ENCODE data around the gene SVBP. TPM values are rescaled to one million over a fixed set of nuclear protein-coding genes. Genes with fewer than 3 reads are reported as not detected.

The SVBP gene
- total RNA-seq, 1 donor from 2014 or later, result 14.3 TPM

DNA sequence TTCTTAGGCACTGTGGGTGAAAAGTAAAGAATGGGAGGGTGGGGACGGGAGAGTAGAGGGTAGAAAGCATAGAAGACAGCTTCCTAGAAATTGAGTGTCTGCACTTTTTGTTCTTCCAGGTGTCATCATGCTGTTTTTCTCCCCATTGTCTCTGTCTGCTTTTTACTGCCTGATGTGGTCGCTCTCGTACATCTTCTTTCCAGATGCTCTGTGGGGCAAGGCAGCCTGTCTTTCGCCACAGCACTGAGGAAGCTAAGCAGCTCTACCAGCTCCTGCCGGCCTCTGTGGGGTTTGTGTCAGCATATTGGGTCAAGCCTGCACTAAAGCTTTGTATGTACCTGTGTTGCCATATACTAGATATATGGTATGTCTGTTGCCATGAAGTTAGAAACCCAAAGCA is 19.2 kb downstream of the SVBP start:
- ATAC-seq, result no peak

DNA sequence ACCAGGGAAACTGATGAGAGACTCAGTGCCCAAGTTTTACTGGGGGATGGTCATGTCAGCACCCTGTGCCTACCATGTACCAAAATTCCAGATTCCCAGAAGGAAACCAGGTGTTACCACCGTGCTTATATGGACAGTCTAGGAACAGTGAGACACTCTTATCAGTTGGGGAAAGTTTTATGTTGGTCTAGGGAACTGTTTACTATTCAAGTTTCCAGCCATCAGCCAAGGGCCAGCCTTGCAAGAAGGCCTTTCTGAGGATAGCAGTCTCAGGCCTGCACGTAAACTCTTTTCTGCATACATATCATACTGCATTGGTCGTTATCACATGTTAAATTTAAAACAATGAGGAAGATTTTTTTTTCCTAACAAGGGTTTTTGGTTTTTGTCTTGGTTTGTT is 19.8 kb downstream of the SVBP start:
- no peak for ATAC-seq

DNA sequence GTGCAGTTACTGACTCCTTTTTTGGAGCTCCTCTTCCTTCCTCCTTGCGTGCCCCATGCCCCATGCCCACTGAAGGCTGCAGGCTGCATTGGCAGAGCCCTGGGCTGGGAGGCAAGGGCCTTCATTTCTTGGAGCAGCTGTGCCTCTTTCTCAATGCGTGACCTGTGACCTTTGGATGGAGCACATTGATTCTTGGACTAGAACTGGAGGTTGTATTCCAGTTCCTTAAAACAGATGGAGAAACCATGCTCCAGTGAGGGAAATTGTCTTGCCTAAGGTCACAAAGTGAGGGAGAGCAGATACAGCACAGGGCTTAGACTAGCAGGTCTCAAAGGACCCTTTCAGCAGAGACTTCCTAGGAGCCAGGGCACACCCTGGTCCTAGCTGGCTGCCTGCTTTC is 23.4 kb downstream of the SVBP start:
- no peak for ATAC-seq

DNA sequence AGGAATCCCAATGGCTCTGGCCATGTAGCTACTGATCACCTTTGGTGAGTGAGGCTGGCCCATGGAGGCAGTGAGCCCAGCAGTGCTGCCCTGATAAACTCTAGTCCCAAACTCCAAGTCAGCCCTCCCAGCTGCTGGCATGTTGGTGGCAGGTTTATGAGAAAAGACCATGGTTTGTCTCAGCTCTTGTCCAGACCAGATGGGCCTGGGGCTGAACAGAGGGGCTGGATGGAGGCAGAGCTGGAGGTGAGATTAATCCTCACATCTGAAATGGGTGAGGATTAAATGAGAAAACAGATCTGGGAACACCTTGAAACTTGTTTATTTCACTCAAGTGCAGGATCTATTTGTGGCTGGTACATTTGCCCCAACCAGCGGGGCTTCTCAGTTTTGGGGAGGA is 29.2 kb downstream of the SVBP start:
- no peak for ATAC-seq

DNA sequence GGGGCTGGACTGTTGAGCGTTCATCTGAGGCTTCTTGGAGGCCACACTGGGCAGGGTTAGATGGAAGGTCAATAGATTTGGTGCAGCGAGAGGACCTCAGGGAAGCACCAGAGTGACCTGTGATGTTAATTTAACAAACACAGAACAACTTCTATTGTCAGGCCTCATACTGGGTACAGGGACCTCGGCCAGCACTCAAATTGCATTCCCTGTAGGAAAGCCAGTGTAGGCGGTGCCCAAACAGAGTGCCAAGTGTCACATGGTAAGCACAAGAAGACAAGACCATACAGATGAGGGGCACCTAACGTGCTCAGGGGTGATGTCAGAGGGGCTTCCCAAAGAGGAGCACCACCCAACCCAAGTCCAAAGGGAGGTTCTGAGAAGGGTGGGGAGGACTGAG is 31.1 kb downstream of the SVBP start:
- no peak for ATAC-seq

DNA sequence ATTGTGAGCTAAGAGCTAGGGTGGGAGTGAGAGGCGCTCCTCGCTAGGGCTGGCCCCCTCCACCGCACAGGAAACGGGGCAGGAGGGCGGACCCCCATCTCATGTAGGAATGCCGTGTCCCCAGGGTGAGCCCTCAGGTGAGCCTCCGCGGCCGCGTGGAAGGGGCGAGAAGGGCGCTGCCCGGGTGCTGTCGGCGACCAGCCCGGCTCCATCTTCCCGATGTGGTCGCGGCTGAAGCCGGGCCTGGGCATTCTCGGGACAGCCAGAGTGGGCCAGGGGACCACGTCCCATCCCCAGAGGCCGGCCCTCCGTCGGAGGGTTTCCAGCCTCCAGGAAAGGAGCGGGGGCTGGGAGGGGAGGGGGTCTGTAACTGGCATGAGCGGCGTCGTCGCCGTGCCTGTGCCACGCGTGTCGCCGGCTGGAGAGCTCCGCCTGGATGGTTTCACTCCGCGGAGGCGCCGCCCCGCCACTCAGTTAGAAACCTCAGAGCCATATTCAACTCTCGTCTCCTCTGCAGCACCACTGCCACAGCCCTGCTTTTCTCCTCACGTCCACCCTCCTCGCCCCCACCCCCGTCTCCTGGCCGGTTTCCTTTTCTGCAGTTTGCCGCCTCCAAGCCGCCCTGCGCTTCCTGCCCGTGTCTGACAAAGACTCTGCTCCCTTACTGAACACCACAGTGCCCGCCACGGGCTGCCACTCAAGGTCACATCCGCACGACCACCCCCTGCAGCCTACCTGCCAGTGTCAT is 32.1 kb downstream of the SVBP start, which contains the start of gene TMEM269:
TSS of gene TMEM269 (plus strand) at position 46 of the 748 bp plus-strand sequence. CDS start 4,903 bp downstream, outside the sequence.
- peak; percentile 19 for ATAC-seq

DNA sequence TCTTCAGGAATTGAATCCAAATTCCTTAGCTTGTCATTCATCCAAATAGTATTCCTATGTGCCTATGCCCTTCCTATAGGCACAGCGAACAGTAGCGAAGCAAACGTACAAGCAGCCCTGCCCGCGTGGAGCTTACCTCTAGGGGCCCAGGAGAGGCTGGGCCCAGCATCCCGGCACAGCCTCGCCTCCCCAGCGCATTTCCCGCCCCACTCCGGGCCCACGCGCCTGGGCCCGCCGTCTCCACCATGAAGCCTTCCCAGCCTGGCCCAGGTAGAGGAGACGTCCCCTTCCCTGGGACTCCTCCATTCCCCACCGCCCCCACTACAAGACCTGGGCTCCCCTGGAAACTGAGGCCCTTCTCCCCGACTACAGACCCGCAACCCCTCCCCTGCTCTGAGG is 32.7 kb downstream of the SVBP start:
- ATAC-seq, result peak; percentile 10

DNA sequence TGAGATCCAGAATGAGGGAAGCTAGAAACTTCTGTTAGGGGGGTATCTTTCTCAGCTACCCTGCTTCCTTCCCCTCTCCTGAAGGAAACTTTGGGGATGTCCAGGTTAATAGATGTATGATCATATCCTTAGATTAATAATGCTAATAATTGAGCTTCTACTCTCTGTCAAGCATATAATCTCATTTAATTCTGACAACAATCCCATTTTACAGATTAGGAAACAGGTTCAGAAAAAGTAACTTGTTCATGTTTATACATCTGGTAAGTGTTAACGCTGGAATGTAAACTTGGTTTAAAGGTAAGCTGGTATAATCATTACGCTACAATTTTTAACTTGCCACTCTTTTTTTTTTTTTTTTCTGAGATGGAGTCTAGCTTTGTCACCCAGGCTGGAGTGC is 34.1 kb downstream of the SVBP start:
- no peak for ATAC-seq

DNA sequence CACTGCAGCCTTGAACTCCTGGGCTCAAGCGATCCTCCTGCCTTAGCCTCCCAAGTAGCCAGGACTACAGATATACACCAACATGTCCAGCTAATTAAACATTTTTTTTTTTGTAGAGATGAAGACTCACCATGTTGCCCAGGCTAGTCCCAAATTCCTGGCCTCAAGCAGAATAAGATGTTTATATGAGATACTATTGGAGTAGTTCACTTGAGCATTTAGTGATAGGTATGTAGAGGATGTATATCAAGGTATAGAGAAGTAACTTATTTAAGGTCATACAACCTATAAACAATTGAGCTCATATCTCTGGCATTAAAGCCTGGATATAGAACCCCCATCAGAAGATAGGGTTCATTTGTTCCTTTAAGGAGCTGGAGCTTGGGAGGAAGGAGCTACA is 37.0 kb downstream of the SVBP start:
- no peak for ATAC-seq

DNA sequence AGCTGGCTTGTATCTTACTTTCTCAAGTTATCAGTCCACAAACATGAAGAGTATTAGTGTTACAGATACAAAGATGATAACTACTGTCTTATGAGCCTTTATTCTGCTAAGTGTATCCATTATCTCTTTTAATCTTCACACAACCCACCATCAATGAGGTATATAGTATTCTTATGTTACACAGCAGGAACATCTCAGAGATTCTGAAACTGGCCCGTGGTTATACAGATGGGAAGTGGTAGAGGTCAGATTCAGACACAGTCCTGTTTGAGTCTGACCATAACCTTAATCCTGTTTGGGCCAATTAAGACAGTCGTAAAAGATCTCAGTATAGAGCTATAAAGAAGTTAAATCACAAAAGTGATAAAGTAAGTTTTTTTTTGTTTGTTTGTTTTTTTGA is 37.5 kb downstream of the SVBP start:
- ATAC-seq, result no peak

DNA sequence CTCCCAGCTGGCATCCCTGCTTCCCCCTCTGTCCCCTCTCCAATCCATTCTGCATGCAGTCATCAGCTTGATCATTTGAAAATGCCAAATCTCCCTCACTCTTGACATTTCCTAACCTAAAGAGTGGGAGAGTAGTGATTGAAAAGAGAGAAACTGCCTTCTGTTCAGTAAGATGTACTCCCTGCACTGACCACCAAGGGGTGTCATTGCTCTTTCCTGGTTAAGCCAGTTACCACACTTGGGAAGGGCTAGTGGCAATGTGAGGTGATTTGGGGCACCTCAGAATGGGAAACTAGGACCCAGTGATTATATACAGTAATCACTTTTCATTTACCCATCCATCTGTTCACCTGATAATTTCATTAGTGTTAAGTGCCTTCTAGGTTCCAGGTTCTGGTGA is 39.3 kb downstream of the SVBP start:
- peak; percentile 65 for ATAC-seq

DNA sequence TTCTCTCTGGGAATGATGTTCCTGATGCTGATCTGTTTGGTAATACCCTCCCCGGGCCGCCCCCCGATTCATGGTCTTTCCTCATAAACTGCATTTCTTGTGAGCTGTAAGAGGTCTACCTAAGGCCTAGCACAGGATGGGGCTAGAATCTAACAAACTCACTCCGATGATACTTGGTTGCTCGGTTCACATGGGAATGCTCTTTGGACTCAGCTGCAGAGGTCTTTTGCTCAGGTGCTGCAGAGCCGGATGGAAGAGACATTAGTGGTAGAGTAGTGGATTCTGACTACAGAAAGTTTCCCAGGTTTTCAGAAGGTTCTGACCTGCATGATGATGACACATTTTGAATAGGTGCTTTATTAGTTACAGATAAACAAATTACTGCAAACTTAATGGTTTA is 40.7 kb downstream of the SVBP start:
- ATAC-seq, result no peak

DNA sequence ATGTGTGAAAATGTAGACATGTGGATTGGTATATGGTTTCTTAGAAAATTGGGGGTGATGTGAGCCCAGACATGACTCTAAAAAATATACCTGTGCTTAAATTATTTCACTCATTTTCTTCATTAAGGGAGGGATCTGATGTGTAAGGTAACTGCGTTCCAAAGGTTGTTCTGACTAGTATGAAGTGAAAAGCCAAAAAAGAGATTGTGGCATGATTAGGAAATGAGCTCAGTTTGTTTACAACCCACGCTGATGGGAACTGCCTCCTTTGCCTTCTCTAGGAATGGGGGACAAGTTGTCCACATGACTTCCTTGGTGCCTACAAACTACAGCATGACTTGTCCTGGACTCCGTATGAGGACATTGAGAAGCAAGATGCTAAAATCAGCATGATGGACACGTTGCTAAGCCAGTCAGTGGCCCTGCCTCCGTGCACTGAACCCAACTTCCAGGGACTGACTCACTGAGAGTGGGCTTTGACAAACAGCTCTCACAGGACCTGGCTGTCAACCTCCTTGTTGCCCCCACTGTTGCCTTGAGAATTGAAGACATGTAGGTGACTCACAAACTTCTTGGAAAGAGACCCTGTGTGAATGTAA is 42.2 kb downstream of the SVBP start:
- no peak for ATAC-seq

DNA sequence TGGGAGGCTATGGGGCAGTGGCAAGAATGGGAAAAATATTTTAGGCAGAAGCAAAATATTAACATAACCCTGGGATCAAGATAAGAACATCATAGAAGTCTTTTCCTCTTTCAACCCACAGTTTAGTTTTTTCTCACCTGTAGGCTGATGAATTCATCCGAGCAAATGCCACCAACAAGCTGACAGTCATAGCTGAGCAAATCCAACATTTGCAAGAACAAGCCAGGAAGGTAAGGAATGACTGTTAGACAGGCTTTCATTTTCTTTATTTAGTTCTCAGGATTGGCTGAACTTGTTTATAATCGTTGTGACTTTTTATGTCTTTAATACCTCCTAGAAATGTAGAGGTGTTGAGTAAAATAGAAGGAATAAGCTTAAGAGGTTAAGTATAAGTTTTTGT is 43.8 kb downstream of the SVBP start:
- no peak for ATAC-seq

DNA sequence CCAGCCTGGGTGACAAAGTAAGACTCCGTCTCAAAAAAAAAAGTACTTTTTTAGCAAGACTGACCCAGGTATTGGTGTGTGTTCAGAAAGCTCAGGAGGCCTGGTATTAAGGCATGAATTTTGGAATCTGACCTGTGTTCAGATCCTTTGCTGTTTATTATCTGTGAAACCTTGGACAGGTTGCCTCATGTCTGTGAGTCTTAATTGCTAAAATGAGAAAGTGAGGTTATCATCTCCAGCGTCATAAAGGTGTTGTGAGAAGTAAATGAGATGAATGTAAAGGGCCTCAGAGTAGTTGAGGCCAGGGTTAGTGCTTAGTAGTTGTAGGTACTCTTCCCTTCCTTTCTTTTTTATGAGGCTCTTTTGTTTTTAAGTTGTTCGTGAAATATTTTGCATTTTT is 47.4 kb downstream of the SVBP start:
- ATAC-seq, result no peak

DNA sequence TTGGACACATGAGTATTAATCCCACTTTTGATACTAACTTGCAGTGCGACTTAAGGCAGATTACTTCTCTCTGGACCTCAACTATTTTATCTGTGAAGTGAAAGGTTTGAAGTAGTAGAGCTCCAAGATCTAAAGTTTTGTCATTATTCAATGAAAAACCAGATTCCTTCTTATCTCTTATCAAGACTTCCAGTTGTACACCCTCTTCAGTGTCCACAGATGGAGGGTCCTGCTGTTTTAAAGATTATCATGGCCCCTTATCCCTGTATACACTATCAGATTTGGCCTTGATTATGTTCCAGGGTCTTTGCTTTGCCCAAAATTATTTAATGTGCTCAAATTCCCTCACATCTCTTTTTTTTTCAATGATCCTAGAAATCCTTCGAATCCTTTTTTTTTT is 49.0 kb downstream of the SVBP start:
- no peak for ATAC-seq

DNA sequence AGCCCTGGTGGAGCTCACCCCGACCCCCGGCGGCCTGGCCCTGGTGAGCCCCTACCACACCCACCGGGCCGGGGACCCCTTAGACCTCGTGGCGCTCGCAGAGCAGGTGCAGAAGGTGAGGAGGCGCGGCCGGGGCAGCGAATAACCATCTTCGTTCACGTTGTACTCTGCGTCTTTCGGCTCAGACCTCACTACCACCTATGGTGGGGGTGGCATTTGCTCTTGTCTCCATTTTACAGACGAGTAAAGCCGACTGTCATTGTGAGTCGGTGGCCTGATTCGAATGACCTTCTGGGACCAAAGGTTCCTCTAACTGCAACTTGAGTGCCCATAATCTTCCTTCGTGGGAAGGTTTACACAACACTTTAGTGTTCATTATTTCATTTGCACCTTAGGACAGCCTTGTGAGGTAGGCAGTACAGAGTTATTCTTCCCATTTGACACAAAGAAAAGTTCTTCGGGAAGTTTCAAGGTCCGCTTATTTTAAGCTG is 49.6 kb downstream of the SVBP start:
- ATAC-seq, result no peak

DNA sequence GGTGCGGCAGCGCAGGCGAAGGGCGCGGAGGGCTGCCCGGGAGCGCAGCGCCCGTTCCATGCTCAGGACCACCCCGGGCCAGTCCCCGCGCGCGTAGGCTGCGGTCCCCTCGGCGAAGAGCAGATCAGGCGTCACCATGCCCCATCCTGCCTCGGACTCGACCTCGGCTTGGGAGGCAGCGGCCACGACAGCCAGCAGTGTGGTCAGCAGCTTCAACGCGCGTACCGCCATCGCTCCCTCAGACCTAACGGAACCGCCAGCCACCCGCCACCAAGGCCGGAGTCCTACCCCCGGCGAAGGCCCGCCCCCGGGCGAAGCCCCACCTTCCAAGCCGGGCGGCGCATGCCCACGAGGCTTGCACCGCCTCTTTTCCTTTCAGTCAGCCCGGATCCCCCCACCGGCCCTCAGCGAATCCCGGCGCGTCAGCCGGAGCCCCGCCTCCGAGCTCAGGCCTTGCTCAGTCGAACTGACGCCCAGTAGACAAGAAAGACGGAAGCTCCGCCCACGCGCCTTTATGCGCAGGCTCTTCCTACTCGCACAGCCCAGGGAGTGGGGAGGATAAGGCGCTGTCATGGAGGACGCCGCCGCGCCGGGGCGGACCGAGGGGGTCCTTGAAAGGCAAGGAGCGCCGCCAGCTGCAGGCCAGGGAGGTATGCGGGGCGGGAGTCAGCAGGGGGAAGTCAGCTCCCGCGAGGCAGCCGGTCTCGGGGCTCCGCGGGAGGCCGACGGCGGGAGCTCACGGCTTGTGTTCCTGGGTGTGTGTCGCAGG is 50.3 kb downstream of the SVBP start, which contains the start of the genes C1orf50 and P3H1:
TSS of gene C1orf50 (plus strand) at position 509 of the 769 bp plus-strand sequence. CDS start at position 572, 63 bp downstream.
TSS of gene P3H1 (minus strand) at position 288 of the 769 bp plus-strand sequence. CDS start at position 231, 57 bp downstream.
- peak; percentile 98 for ATAC-seq

DNA sequence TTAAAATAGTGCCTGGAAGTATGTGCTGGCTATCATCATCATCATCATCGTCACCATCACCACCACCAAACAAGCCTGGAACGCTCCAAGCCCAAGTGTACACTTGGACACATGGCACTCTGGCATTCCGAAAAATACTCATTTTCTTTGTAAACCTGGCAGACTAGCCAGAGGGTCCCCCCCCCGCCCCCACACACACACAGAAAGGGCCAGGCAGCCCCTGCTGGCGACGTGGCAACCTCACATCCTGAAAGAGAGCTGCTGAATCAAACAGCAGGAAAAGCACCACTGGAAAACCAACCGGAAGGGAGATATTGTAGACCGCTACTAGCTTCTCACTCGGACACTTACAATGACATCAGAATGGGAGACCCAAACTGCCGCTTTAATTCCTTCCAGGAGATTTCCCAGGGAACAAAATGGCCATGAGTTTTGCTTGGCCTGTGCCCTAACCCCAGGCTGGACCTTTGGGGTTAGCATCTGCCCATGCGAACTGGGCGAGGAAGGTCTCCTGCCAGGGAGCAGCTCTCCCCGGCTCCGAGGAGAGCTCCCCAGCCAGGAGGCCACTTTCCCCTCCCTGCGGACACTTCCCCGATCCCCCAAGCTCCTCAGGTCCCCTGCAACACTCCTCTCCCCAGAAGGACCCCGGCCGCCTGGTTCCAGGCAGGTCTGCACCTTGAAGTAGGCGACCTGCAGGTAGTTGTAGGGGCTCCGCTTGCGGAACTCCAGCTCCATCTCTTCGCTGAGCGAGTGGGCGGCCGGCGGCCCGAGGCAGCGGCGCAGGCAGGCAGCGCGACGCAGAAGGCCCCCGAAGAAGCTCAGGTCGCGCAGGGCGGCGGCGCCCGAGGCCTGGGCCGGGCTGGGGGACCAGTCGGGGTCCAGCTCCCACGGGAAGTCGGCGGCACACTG is 51.1 kb downstream of the SVBP start:
- no peak for ATAC-seq

DNA sequence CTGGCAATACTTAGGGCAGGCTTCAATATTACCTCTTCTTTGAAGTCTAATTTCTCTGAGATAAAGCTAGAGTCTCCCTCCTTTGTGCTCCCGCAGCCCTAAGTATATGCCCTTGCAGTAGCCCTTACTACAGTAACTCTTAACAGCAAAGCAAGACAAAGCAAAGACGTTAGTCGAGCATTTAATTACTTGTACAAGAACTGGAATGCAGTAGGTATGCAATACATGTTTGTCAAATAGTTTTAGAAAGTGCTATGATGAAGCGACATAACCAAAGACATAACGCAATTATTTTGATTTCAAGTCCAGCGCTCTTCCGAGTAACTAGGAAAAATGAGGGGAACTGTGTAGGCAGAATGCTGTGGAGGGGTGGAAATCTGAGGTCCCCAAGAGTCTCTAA is 51.9 kb downstream of the SVBP start:
- no peak for ATAC-seq

DNA sequence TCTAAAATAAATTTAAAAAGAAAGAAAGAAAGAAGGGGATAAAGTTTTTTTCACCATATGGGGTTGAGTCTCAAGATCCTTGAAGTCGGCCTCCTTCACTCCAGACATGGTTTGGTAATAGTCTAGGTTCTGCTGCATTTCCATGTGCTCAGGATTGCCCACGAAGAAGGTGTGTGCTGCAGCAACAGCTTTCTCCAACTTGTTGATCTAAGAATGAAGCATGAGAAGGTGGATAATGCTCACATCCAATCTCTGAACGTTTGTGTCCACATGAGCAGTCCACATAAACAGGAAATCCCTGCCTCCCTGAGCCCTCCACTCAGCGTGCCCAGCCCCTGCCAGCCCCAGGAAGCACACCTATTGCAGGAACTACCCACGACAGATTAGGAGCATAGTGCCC is 54.9 kb downstream of the SVBP start:
- no peak for ATAC-seq

DNA sequence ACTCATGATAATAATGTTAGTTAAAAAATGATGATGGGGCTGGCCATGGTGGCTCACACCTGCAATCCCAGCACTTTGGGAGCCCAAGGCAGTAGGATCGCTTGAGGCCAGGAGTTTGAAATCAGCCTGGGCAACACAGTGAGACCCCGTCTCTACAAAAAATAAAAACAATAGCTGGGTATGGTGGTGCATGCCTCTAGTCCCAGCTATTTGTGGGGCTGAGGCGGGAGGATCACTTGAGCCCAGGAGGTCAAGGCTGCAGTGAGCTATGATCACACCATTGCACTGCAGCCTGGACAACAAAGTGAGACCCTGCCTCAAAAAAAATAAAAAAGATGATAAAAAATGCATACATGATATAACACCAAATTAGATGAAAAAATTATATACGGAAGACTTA is 55.6 kb downstream of the SVBP start:
- ATAC-seq, result no peak

Data from esophagus mucosa (tissue), 1 donor.